RPMI7951 (cell line): ENCODE data around the gene VPS45. TPM values are rescaled to one million over a fixed set of nuclear protein-coding genes. Genes with fewer than 3 reads are reported as not detected.
"Not testable (repeated sequence)": the region's sequence is repeated elsewhere in the genome, so short reads cannot be mapped to it uniquely, and the experiment has no call there.

Source experiments
- DNase-seq: peaks from one replicate; pipeline ENCODE4 v3.0.0-alpha.2; 2012; ENCODE audit warnings: low read depth
- total RNA-seq: library from RNA; depleted of rRNA; stranded (reverse); fragments of >200 nt; shearing (Covaris generic); gene quantifications from 2 replicates; pipeline ENCODE4 v1.2.3, GENCODE V29; 2014; rRNA removed

Gene VPS45
- 43.6 and 56.7 TPM in 2 replicates for total RNA-seq

DNA sequence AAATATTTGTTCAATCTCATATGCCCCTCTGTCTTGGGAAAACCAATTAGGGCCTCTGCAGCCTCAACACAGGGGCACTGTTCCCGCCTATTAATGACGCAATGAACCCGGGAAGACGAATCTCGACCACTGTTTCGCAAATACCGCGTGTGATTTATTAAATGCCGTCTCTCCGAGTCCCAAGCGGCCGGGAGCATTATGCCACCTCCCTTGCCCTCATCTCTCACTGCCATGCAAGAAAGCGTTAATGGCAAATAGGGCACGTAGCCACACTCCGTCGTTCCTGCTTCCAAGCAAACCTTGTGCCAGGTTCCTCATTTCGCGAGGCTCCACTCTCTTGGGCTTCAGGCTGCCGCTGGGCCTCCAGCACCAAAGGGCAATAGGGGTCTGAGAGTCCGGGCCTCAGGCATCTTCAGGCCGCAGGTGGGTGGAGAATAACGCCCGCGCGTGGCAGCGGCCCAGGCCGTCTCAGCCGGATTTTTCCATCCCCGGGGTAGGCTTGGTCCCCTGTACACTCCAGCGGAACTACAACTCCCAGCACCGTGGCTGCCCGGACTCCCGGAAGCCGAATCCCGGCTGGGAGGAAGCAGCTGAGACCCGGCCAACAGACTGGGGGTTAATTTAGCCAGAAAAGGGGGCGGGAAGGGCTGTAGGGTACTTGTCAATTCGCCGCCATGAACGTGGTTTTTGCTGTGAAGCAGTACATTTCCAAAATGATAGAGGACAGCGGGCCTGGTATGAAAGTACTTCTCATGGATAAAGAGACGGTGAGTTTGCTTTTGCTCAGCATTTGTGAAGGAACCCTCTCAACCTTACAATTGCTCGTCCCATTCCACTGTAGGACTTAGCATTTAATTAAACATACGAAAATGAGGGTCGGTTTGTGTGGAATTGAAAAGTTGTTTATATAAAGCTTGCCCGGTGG, at the start of gene VPS45:
TSS of gene VPS45 (plus strand) at position 593 of the 925 bp plus-strand sequence. CDS start at position 675, 82 bp downstream.
- peak; percentile 90 for DNase-seq

DNA sequence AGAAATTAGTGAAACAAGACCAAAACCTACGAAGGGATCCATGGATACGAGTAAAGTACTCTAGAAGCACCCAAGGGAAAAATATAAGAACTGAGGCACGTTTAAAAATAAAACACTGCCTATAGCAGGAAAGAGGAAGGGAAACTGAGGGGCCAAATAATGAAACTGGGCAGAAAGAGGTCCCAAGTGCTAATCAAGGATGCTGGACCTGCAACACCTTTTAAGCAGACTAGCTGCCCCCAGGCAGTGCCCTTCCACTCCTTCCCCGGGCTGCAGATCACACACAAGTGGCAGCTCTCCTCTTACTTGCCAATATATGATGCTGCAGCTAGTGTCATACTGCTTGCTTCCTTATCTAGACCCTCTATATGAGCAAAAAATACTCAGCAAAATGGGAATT, 49.4 kb upstream of the VPS45 start:
- no peak for DNase-seq

DNA sequence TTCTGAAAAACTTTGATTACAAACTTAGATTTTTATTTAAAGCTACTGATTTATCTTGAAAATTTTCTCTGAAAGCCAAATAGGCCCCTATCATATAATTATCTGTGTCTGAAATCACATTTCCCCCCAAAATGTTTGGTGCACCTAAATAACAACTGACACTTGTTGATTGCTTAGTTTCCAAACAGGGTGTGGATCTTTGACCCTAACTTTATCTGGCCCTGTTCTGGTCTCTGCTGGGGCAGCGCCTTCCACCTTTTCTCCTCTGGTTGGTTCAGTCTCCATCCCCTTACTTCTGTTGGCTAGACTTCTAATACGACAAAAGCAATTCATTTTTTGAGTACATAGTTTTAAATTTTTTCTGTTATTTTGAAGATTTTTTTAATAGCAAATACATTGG, 46.9 kb upstream of the VPS45 start:
- no peak for DNase-seq

- DNase-seq: no peak
Measured at GRCh38 chr1:150021191-150021694, 46.3 kb upstream of the VPS45 start.

GRCh38 chr1:150022357-150022756, 45.2 kb upstream of the VPS45 start:
- no peak for DNase-seq

DNA sequence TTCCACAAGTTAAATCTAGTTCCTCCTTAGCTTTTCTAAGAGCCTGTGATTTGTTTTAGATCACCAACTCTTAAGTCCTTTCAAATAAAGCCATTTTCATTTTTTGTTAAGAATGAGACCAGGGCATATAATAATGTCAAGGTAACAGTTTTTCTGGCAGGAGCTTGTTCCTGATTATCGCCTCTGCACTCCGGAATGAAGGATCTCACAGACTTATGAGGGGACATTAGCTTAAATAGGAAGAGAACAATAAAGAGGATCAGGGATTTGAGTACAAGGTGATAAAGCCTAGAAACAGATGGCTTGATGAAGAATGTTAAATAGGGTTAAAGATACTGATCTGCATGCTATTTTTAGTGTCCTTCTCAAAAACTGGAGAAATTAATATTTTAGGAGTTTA, 43.4 kb upstream of the VPS45 start:
- no peak for DNase-seq

DNA sequence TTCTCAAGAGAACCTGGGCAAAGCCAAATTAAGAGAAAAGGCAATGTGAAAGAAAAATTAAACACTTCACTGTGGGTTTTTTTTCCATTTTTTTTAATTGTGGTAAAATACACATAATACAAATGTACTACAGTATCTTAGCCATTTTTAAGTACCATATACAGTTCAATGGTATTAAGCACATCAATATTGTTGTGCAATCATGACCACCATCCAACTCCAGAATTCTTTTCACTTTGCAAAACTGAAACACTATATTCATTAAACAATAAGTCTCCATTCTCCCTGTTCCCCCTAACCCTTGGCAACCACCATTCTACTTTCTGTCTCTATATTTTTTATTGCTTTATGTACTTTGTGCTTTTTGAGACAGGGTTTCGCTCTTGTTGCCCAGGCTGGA, 39.3 kb upstream of the VPS45 start:
- no peak for DNase-seq

GRCh38 chr1:150034336-150034735, 33.2 kb upstream of the VPS45 start:
- DNase-seq: no peak

GRCh38 chr1:150049926-150050325, 17.6 kb upstream of the VPS45 start:
- no peak for DNase-seq

DNA sequence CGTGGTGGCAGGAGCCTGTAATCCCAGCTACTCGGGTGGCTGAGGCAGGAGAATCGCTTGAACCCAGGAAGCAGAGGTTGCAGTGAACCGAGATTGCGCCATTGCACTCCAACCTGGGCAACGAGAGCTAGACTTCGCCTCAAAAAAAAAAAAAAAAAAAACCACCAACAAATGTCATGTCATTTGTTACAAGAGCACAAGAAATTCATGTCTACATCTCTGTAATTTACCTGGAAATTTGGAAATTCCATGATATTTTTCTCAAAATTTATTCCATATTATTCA, 16.5 kb upstream of the VPS45 start:
- no peak for DNase-seq

- not testable (repeated sequence) for DNase-seq
Measured at GRCh38 chr1:150051905-150052412, 15.6 kb upstream of the VPS45 start.

DNA sequence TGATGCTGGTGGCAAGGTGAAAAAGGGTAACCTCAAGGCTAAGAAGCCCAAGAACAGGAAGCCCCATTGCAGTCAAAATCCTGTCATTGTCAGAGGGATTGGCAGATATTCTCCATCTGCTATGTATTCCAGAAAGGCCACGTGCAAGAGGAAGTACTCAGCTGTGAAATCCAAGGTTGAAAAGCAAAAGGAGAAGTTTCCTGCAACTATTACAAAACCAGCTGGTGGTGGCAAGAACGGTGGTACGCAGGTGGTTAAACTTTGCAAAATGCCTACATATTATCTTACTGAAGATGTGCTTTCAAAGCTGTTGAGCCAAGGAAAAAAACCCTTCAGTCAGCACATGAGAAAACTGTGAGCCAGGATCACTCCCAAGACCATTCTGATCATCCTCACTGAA, 13.7 kb upstream of the VPS45 start:
- no peak for DNase-seq

- DNase-seq: not testable (repeated sequence)
Measured at GRCh38 chr1:150055507-150055906, 12.1 kb upstream of the VPS45 start.

DNA sequence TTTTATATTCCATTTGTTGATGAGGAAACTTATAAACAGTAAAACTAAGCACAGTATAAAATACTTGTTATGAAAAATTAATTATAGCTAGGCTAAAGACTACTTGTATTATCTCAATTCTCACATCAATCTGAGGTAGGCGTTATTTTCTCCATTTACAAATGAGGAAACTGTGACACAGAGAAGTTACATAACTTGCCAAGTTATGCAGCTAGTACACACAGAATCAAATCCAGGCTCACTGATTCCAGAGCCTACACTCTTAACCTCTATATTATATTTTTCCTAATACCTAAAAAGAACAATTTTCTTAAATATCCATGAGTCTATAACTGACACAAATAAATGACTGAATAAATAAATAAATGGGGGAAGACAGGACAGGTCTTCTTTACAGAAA, 11.2 kb upstream of the VPS45 start:
- no peak for DNase-seq

GRCh38 chr1:150060260-150060659, 7.3 kb upstream of the VPS45 start:
- no peak for DNase-seq

DNA sequence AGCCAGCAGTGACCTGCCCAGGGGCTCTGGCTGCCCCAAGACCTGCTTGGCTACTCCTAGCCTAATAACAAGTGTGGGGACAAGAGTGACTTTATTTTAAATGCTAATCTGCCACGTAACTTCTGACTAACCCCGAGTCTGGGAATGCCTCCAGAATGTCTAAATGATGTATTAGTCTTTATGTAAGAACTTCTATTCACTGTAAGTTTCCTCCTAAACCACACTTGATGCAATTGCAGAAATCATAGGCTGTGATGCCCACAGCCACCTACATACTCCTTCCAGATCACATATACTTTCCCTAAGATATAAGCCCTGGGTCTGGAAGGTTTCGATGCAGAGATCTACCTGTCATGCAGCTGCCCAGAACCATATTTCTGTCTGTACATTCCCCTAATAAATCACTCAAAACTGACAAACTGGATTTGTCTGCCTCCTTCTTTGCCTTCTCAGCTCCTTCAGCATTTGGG, 5.9 kb upstream of the VPS45 start:
- DNase-seq: peak; percentile 84

- DNase-seq: no peak
Measured at GRCh38 chr1:150062113-150062512, 5.5 kb upstream of the VPS45 start.

DNA sequence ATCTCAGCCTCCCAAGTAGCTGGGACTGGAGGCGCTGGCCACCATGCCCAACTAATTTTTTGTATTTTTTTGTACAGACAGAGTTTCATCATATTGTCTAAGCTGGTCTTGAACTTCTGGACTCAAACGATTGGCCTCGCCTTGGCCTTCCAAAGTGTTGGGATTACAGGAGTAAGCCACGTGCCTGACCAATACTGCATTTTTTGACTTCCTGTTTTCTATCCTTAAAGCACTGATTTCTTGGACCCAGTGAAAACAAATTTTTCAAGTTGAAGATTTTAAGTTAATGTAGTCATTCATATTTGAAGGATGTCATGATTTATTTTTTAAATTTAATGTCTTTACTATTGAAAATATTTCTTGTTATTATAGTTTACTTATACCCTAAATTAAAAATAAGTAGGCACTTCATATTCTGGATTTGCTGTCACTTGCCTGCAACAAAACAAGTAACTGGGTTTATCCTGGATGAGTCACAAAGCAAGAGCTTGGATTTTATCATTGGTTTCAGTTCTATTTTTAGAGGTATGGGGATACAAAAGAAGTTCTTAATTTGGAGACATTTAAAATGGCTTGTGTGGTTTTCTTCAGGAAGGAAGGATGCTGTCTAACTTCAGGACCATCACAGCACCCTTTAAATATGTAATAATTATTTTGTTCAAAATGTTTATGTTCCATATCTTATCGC, 2.2 kb upstream of the VPS45 start:
- DNase-seq: peak; percentile 75

GRCh38 chr1:150066328-150066727, 1.2 kb upstream of the VPS45 start:
- DNase-seq: no peak

DNA sequence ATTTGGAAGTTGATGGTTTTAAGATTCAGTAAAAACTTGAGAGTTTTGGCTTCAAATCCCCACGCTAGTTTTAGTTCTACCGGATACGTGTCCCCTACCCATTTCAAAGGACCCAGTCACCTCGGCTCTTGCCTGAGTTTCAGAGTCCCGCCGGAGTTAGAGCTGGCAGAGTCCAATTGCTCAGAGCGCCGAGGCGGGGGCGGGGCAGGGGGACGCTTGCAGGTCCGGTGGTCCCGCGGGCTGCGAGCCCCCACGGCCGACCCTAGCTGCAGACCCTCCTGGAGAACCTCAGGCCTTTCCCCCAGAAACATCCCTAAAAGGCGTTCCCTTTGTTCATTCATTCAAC, 765 bp upstream of the VPS45 start:
- no peak for DNase-seq

DNA sequence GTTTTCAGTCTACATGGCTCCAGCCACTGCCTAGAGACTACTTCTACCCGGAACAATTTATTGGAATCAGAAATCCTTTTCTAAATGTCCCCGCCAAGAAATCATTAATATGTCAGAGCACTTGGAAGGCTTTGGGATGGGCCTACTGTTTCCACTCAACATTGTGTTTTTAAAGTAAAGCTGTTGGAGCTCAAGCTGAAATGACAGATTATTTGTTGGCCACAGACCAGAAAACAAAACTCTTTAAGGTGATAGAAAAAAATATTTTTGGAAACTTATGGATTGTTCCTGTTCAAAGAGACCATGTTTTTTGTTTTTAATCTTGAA, 496 bp downstream of the VPS45 start:
- no peak for DNase-seq

DNA sequence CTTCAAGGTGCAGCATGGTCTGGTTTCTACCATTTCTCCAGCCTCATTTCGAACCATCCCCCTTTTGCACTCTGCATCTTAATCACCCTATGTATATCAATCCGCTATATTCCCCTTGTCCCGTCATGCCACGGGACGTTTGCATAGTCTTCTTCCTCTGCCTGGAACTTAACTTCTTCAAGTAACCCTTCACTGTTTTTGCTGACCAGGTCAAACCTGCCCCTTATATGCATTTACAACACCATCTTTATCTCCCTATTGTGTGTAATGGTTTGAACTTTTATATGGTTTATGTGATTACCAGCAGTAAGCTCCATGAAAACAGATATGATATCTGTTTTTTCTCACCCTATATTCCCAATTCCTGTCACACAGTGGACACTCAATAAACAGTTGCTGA, 2.3 kb downstream of the VPS45 start:
- no peak for DNase-seq

DNA sequence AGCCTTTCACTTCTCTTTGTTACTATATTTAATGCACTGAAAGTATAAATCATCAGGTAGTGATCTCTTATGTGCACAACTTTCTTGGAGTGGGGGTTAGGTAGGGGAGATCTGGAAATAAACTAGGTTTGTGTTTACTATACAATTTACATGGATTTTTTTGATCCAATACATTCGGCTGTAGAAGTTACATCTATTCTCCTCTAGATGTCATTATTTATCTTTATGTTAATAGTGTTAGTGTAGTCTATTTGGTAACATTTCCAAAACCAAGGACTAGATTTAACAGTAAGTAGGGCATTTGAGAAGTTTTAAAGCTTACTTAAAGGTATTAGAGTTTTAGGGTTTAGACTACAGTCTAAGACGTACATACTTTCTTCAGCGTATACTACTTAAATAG, 5.4 kb downstream of the VPS45 start:
- DNase-seq: peak; percentile 15
